ENCODE measurements around the gene PMS2. TPM values are rescaled to one million over a fixed set of nuclear protein-coding genes. Genes with fewer than 3 reads are reported as not detected.

The PMS2 gene
- total RNA-seq, 1 experiment from 2014 or later = 27.6 TPM

DNA sequence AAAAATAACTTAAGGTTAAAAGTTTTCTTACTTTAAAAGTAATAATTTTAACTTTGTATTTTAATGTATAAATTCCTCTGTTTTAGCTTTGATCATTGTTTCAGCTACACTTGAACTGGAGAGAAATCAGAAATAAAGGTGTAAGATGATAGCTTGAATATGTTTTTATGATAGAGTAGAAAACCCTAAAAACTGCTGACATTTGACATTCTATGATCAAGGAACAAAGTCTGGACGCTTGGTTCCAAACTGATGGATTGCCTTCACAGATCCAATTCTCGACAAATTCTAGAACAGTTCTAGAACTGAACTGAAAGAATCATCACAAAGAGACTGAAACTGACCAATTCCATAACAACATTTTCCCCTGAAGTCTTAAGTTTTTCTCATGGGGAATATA is 22.1 kb upstream of the PMS2 start, which contains the start of gene ANKRD61:
Gene ANKRD61, plus strand, starts transcription at position 389 of the 400 bp plus-strand sequence. Its CDS starts 0 bp downstream, at position 389.
- CTCF ChIA-PET = no interaction called here

More for the DNA sequence above, 22.1 kb upstream of the PMS2 start, which contains the start of gene ANKRD61:
- Histone ChIP-seq H3K9me3 (ENCODE audit: control insufficient read depth in 1 of 2, insufficient read depth in 1 of 2, low read depth in 1 of 2, low read length in 2 of 2) (no peaks in the 10 kb centered on the region), H3K9ac (ENCODE audit: low read length) (no peak within 1 kb of the TSS), H4K20me1 (ENCODE audit: insufficient read depth) (no peaks in the 10 kb centered on the region), H3K36me3 (ENCODE audit: control insufficient read depth in 1 of 2, insufficient read depth in 2 of 2, low read length in 2 of 2) (peaks cover 32 to 56% of the 10 kb centered on the region in 2 experiments), H3K4me1 (ENCODE audit: control insufficient read depth in 1 of 2, insufficient read depth in 2 of 2, low read length in 2 of 2) (peaks cover 0 to 10% of the 10 kb centered on the region in 2 experiments; a peak in 2 of 4 replicates), H3K4me3 (replicated peaks in 1 of 2; ENCODE audit: low read depth in 1 of 2, low read length in 2 of 2) (no peak within 1 kb of the TSS), H3K79me2 (ENCODE audit: insufficient read depth, low read length) (peaks cover 20% of the 10 kb centered on the region), H2AFZ (ENCODE audit: low read depth, low read length, poor library complexity, severe bottlenecking) (no peak within 1 kb of the TSS), H3K4me2 (ENCODE audit: low read length) (no peak within 1 kb of the TSS), H3K9me2 (ENCODE audit: insufficient read depth) (no peaks in the 10 kb centered on the region), H3K27ac (ENCODE audit: low read depth, low read length) (no peak within 1 kb of the TSS), H3K27me3 (ENCODE audit: insufficient read depth, low read length) (no peaks in the 10 kb centered on the region)
- intact Hi-C loops (cut with micrococcal nuclease) = no loop called here
- POLR2A ChIA-PET = no interaction called here
- no peak for TF ChIP-seq POLR2A (IDR thresholded peaks at IDR 0.05; ENCODE audit: borderline replicate concordance, extremely low read depth, insufficient read depth, insufficient read length)
- TF ChIP-seq SRF (IDR thresholded peaks at IDR 0.05; ENCODE audit: low read depth) = no peak
- TF ChIP-seq, protein P1, sequence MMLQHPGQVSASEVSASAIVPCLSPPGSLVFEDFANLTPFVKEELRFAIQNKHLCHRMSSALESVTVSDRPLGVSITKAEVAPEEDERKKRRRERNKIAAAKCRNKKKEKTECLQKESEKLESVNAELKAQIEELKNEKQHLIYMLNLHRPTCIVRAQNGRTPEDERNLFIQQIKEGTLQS (IDR thresholded peaks at IDR 0.05) = no peak
- no peak for TF ChIP-seq CEBPB (IDR thresholded peaks at IDR 0.05; ENCODE audit: low read depth)
- TF ChIP-seq JUND (IDR thresholded peaks at IDR 0.05) = no peak
- TF ChIP-seq, protein P2, sequence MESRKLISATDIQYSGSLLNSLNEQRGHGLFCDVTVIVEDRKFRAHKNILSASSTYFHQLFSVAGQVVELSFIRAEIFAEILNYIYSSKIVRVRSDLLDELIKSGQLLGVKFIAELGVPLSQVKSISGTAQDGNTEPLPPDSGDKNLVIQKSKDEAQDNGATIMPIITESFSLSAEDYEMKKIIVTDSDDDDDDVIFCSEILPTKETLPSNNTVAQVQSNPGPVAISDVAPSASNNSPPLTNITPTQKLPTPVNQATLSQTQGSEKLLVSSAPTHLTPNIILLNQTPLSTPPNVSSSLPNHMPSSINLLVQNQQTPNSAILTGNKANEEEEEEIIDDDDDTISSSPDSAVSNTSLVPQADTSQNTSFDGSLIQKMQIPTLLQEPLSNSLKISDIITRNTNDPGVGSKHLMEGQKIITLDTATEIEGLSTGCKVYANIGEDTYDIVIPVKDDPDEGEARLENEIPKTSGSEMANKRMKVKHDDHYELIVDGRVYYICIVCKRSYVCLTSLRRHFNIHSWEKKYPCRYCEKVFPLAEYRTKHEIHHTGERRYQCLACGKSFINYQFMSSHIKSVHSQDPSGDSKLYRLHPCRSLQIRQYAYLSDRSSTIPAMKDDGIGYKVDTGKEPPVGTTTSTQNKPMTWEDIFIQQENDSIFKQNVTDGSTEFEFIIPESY (IDR thresholded peaks at IDR 0.05; ENCODE audit: extremely low read depth, insufficient replicate concordance, low read length) = no peak
- no peak for TF ChIP-seq EZH2 (IDR thresholded peaks at IDR 0.05)
- TF ChIP-seq TCF7L2 (IDR thresholded peaks at IDR 0.05; ENCODE audit: borderline replicate concordance, extremely low read depth, insufficient read depth, insufficient read length) = no peak
- TF ChIP-seq RAD21 (IDR thresholded peaks at IDR 0.05; ENCODE audit: low read depth) = no peak
- TF ChIP-seq, protein P3, sequence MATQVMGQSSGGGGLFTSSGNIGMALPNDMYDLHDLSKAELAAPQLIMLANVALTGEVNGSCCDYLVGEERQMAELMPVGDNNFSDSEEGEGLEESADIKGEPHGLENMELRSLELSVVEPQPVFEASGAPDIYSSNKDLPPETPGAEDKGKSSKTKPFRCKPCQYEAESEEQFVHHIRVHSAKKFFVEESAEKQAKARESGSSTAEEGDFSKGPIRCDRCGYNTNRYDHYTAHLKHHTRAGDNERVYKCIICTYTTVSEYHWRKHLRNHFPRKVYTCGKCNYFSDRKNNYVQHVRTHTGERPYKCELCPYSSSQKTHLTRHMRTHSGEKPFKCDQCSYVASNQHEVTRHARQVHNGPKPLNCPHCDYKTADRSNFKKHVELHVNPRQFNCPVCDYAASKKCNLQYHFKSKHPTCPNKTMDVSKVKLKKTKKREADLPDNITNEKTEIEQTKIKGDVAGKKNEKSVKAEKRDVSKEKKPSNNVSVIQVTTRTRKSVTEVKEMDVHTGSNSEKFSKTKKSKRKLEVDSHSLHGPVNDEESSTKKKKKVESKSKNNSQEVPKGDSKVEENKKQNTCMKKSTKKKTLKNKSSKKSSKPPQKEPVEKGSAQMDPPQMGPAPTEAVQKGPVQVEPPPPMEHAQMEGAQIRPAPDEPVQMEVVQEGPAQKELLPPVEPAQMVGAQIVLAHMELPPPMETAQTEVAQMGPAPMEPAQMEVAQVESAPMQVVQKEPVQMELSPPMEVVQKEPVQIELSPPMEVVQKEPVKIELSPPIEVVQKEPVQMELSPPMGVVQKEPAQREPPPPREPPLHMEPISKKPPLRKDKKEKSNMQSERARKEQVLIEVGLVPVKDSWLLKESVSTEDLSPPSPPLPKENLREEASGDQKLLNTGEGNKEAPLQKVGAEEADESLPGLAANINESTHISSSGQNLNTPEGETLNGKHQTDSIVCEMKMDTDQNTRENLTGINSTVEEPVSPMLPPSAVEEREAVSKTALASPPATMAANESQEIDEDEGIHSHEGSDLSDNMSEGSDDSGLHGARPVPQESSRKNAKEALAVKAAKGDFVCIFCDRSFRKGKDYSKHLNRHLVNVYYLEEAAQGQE (IDR thresholded peaks at IDR 0.05; ENCODE audit: low read depth) = no peak
- no peak for TF ChIP-seq SP1 (IDR thresholded peaks at IDR 0.05; ENCODE audit: low read depth)
- no peak for TF ChIP-seq ZFX (IDR thresholded peaks at IDR 0.05)
- no peak for TF ChIP-seq SIN3A (IDR thresholded peaks at IDR 0.05; ENCODE audit: low read depth)
- no peak for TF ChIP-seq EZH2phosphoT487 (IDR thresholded peaks at IDR 0.05; ENCODE audit: borderline replicate concordance)
- TF ChIP-seq ELF1 (IDR thresholded peaks at IDR 0.05; ENCODE audit: borderline replicate concordance, low read depth) = no peak
- TF ChIP-seq ZNF274 (IDR thresholded peaks at IDR 0.05; ENCODE audit: low read depth, low read length) = no peak
- no peak for TF ChIP-seq FOSL1 (IDR thresholded peaks at IDR 0.05; ENCODE audit: low read depth)
- TF ChIP-seq, protein P4, sequence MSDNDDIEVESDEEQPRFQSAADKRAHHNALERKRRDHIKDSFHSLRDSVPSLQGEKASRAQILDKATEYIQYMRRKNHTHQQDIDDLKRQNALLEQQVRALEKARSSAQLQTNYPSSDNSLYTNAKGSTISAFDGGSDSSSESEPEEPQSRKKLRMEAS (IDR thresholded peaks at IDR 0.05) = no peak
- RAD21 ChIA-PET (ENCODE audit: low non-redundant PET in 1 of 2, low total read pairs in 2 of 2, uncharacterized antibody in 2 of 2, unreplicated experiment in 2 of 2) = no interaction called here
- DNase-seq (ENCODE audit: low read depth, low spot score) = no peak
- ATAC-seq = no peak
- no TSS peak for BruUV-seq (replicated peaks)
